ENCODE results near the gene ZNF552. TPM values are rescaled to one million over a fixed set of nuclear protein-coding genes. Genes with fewer than 3 reads are reported as not detected.
"Not testable (repeated sequence)": the region's sequence is repeated elsewhere in the genome, so short reads cannot be mapped to it uniquely, and the experiment has no call there.

Gene ZNF552
- total RNA-seq, 4 donors from 2014 or later, result 5.3 to 13.6 (median 10.2) TPM

DNA sequence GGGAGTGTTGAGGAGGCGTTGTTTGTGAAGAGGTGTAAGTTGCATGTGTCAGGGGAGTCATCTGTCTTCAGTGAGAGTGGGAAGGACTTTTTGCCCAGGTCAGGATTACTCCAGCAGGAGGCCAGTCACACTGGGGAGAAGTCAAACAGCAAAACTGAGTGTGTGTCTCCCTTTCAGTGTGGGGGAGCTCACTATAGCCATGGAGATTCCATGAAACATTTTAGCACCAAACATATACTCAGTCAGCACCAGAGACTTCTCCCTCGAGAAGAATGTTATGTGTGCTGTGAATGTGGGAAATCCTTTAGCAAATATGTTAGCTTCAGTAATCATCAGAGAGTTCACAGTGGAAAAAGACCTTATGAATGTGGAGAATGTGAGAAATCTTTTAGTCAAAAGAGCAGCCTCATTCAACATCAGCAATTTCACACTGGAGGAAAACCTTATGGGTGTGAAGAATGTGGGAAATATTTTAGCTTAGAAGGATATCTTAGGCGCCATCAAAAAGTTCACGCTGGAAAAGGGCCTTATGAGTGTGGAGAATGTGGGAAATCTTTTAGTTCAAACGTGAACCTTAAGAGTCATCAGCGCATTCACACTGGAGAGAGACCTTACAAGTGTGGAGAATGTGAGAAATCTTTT lies 26.5 kb upstream of the ZNF552 start:
- Histone ChIP-seq H3K36me3 (no peaks in the 10 kb centered on the region), H3K27me3 (no peaks in the 10 kb centered on the region), H3K27ac (no peak overlapping the region), H3K4me1 (no peaks in the 10 kb centered on the region), H3K4me3 (replicated peaks in 1 of 3) (no peak overlapping the region), H3K9me3 (no peaks in the 10 kb centered on the region)
- TF ChIP-seq, protein P1, sequence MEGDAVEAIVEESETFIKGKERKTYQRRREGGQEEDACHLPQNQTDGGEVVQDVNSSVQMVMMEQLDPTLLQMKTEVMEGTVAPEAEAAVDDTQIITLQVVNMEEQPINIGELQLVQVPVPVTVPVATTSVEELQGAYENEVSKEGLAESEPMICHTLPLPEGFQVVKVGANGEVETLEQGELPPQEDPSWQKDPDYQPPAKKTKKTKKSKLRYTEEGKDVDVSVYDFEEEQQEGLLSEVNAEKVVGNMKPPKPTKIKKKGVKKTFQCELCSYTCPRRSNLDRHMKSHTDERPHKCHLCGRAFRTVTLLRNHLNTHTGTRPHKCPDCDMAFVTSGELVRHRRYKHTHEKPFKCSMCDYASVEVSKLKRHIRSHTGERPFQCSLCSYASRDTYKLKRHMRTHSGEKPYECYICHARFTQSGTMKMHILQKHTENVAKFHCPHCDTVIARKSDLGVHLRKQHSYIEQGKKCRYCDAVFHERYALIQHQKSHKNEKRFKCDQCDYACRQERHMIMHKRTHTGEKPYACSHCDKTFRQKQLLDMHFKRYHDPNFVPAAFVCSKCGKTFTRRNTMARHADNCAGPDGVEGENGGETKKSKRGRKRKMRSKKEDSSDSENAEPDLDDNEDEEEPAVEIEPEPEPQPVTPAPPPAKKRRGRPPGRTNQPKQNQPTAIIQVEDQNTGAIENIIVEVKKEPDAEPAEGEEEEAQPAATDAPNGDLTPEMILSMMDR (IDR thresholded peaks at IDR 0.05), result no peak
- TF ChIP-seq POLR2A (IDR thresholded peaks at IDR 0.05), result no peak
- 78 to 82% methylated on average over 6 of the region's 6 CpGs for WGBS, 2 donors
- intact Hi-C loops (cut with DNase I), result no loop called here
- DNase-seq, result no peak

DNA sequence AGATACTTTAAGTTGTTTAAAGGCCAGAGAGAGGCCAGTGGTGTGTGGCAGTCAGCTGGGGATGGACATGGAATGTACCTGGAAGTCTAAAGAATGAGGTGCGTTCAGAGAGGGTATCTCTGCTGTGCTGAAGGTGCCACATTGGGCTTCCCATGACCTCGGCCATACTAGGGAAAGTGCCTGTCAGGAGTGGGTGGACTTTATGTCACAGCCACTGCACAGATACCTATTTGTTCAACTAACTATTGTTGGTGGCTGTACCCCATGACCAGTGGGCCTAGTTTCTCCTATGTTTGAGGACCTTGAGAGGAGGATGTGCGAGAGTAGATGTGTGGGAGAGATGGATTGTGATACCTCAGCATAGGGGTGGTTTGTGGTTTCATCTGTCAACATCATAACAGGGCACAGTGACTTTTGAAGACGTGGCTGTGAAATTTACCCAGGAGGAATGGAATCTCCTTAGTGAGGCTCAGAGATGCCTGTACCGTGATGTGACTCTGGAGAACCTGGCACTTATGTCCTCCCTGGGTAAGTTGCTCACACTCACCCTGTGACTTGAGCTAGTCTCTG lies 24.0 kb upstream of the ZNF552 start:
- H3K36me3 ChIP-seq; H3K4me3 ChIP-seq (replicated peaks in 1 of 3); intact Hi-C loops (cut with DNase I): not testable (repeated sequence)

DNA sequence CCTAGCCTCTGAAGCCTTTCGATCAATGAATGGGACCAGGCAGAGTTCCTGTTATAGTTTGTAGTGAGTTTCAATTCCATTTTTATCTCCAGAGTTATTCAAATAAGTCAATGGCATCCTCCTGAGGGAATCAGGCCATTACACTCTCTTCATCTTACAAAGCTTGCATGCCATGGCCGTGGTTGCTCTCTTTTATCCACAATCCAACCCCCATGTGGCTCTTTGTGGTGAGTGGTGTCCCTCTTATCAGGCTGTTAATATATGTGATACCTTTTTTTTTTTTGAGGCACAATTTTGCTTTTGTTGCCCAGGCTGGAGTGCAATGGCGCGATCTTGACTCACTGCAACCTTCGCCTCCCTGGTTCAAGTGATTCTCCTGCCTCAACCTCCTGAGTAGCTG lies 22.3 kb upstream of the ZNF552 start:
- H3K4me1 ChIP-seq; H3K4me3 ChIP-seq (replicated peaks in 1 of 3); H3K36me3 ChIP-seq; DNase-seq; H3K27me3 ChIP-seq; H3K9me3 ChIP-seq; intact Hi-C loops (cut with DNase I); H3K27ac ChIP-seq: not testable (repeated sequence)
- 94 to 95% methylated on average over 5 of the region's 5 CpGs for WGBS, 2 donors

More for the DNA sequence above, 24.0 kb upstream of the ZNF552 start:
- H3K27me3 ChIP-seq, H3K4me1 ChIP-seq, H3K9me3 ChIP-seq, DNase-seq, H3K27ac ChIP-seq: not testable (repeated sequence)
- 93 to 95% methylated on average over 5 of the region's 5 CpGs for WGBS, 2 donors

DNA sequence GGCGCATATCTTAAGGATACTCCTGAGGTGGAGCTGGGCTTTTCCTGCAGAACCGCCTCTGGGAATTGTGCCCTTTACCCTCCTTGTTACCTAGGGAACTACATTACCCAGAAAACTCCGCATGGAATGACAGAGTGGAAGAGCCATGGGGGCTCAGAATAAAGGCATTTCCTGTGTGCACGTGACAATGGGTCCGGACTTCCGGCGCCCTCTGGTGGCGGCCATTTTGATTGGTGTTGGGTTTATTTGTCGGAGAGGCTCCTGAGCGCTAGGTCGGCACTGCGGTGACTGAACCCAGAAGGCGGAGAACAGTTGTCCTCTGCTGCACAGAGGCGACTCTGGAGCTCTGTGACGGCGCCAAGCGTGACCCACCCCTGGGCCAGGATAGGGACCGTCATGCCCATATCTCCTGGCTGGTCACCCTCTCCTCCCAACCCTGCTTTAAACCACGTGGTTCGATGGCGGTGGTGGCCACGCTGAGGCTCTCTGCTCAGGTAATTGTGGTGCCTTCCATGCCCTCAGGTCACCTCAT lies 15.4 kb upstream of the ZNF552 start, which contains the start of gene ZNF587B:
Gene ZNF587B, plus strand, starts transcription at position 229 of the 532 bp plus-strand sequence. Its CDS starts 230 bp downstream, at position 459.
- TF ChIP-seq POLR2A (IDR thresholded peaks at IDR 0.05), result peak in 1 of 2 donors; percentile 40
- TF ChIP-seq, protein P1 (IDR thresholded peaks at IDR 0.05), result peak in 4 of 6 experiments; percentile 33 to 52 (median 40)
- 13 to 24% methylated on average over 20 to 21 of the region's 22 CpGs for WGBS, 2 donors
- peak; percentile 85 for DNase-seq
- Histone ChIP-seq H3K9me3 (no peaks in the 10 kb centered on the region), H3K27ac (peak within 1 kb of the TSS; percentile 43 to 69 (median 60)), H3K27me3 (no peaks in the 10 kb centered on the region), H3K4me1 (peaks cover 4 to 10% of the 10 kb centered on the region in 2 donors), H3K4me3 (replicated peaks in 1 of 3) (peak within 1 kb of the TSS; percentile 27 to 65 (median 56)), H3K36me3 (no peaks in the 10 kb centered on the region)
- intact Hi-C loops (cut with DNase I), result no loop called here

DNA sequence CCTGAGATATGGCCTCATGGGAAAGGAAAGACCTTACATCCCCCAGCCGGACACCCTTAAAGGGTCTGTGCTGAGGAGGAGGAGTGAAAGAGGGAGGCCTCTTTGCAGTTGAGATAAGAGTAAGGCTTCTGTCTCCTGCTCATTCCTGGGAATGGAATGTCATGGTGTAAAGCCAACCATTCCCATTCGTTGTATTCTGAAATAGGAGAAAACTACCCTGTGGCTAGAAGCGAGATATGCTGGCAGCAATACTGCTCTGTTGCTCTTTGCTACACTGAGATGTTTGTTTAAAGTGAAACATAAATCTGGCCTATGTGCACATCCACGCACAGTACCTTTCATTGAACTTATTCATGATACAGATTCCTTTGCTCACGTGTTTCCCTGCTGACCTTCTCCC lies 14.6 kb upstream of the ZNF552 start:
- H3K36me3 ChIP-seq, result no peaks in the 10 kb centered on the region
- WGBS, 2 donors, result 81 to 82% methylated on average over 5 of the region's 5 CpGs

More for the DNA sequence above, 14.6 kb upstream of the ZNF552 start:
- H3K4me3 ChIP-seq (replicated peaks in 1 of 3), result no peak overlapping the region
- intact Hi-C loops (cut with DNase I), result no loop called here
- no peaks in the 10 kb centered on the region for H3K27me3 ChIP-seq
- TF ChIP-seq POLR2A (IDR thresholded peaks at IDR 0.05), result no peak
- TF ChIP-seq, protein P1 (IDR thresholded peaks at IDR 0.05), result no peak
- no peaks in the 10 kb centered on the region for H3K9me3 ChIP-seq
- H3K27ac ChIP-seq, result no peak overlapping the region
- no peak for DNase-seq
- peaks cover 4 to 10% of the 10 kb centered on the region in 2 donors for H3K4me1 ChIP-seq
